Stimulated activated naive CD4-positive, alpha-beta T cell (primary cell): ENCODE results near the gene EPHA2.
"Not testable (repeated sequence)": the region's sequence is repeated elsewhere in the genome, so short reads cannot be mapped to it uniquely, and the experiment has no call there.

ENCODE experiments used
- DNase-seq, 6 experiments: peaks; one replicate each; lab custom pipeline; 2025; lab: John Stamatoyannopoulos, UW

EPHA2 gene

GRCh38 chr1:16167331-16168143 lies 11.7 kb upstream of the EPHA2 start:
- peak; percentile 48 to 73 (median 69) for DNase-seq

- DNase-seq: no peak
These were observed 10.2 kb upstream of the EPHA2 start for GRCh38 chr1:16166117-16166516.

GRCh38 chr1:16165548-16165947 lies 9.7 kb upstream of the EPHA2 start:
- DNase-seq: peak in 2 of 6 experiments; percentile 9 to 13

- no peak for DNase-seq
These were observed 9.2 kb upstream of the EPHA2 start for GRCh38 chr1:16165073-16165364.

GRCh38 chr1:16164213-16165072 lies 8.6 kb upstream of the EPHA2 start:
- no peak for DNase-seq

GRCh38 chr1:16163608-16164212 lies 7.8 kb upstream of the EPHA2 start:
- not testable (repeated sequence) for DNase-seq

GRCh38 chr1:16162163-16162822 lies 6.4 kb upstream of the EPHA2 start:
- peak; percentile 45 to 83 (median 74) for DNase-seq

- DNase-seq: peak in 1 of 6 experiments; percentile 40
These were observed 5.8 kb upstream of the EPHA2 start for GRCh38 chr1:16161717-16162116.

GRCh38 chr1:16158993-16159831 lies 3.3 kb upstream of the EPHA2 start:
- DNase-seq: no peak

- peak in 5 of 6 experiments; percentile 19 to 77 (median 72) for DNase-seq
These were observed 2.2 kb upstream of the EPHA2 start for GRCh38 chr1:16158025-16158424.

- DNase-seq: no peak
These were observed 1.1 kb upstream of the EPHA2 start for GRCh38 chr1:16156848-16157495.

GRCh38 chr1:16153999-16154673 lies 1.7 kb downstream of the EPHA2 start:
- no peak for DNase-seq

- no peak for DNase-seq
These were observed 2.5 kb downstream of the EPHA2 start for GRCh38 chr1:16153096-16153998.

GRCh38 chr1:16152481-16153087 lies 3.3 kb downstream of the EPHA2 start:
- no peak for DNase-seq

GRCh38 chr1:16151995-16152384 lies 3.9 kb downstream of the EPHA2 start:
- DNase-seq: no peak

GRCh38 chr1:16151196-16151994 lies 4.5 kb downstream of the EPHA2 start:
- no peak for DNase-seq

GRCh38 chr1:16150508-16150907 lies 5.4 kb downstream of the EPHA2 start:
- DNase-seq: no peak
